GM19372 (cell line): ENCODE measurements around the gene PRR5L.
"Not testable (repeated sequence)": the region's sequence is repeated elsewhere in the genome, so short reads cannot be mapped to it uniquely, and the experiment has no call there.

Source experiments
- ATAC-seq: cut with Tn5 transposase; IDR thresholded peaks from one replicate; pipeline ENCODE4 v1.9.1; 2021; ENCODE audit warnings: mild to moderate bottlenecking, low read depth, moderate library complexity; ENCODE audit not compliant: unreplicated experiment

PRR5L gene

GRCh38 chr11:36480833-36481232 lies 184.7 kb downstream of the PRR5L start:
- ATAC-seq, result no peak

- ATAC-seq, result not testable (repeated sequence)
Observed at GRCh38 chr11:36483042-36483441, 187.0 kb downstream of the PRR5L start.

- no peak for ATAC-seq
Observed at GRCh38 chr11:36485298-36486002, 189.4 kb downstream of the PRR5L start.

DNA sequence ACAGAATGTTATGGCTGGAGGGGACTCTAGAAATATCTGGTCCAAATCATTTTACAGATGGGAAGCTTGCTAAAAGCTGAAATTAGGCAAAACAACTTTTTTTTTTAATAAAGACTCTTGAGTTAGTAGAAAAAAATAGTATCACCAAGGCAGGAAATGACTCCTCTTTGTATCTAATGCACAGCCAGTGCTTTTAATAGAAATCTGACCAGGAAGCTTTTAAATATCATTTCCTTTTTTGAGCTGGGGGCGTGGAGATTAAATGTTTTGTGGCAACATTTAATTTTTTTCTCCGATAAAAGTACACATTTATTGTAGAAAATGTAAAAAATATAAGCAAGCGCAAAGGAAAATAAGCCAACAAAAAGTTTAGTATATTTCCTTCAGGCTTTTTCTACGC lies 191.5 kb downstream of the PRR5L start:
- no peak for ATAC-seq

DNA sequence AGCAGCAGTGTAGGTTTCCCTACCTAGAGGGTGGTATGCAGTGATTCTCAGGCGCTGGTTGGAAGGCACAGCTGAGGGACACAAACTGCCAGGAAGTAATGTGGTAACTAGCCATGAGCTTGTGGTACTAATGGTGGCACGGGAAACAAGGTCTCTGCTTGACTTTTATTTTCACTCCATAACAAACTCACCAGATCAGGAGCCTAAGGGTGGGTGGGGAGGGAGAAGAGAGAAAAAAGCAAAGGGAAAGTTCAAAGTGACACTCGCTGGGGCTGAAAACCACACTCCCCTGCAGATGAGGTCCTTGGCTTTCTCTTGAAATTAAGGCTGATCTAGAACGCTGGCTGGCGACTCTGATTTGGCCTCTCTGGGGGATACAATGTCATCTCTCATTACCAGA lies 192.0 kb downstream of the PRR5L start:
- no peak for ATAC-seq

DNA sequence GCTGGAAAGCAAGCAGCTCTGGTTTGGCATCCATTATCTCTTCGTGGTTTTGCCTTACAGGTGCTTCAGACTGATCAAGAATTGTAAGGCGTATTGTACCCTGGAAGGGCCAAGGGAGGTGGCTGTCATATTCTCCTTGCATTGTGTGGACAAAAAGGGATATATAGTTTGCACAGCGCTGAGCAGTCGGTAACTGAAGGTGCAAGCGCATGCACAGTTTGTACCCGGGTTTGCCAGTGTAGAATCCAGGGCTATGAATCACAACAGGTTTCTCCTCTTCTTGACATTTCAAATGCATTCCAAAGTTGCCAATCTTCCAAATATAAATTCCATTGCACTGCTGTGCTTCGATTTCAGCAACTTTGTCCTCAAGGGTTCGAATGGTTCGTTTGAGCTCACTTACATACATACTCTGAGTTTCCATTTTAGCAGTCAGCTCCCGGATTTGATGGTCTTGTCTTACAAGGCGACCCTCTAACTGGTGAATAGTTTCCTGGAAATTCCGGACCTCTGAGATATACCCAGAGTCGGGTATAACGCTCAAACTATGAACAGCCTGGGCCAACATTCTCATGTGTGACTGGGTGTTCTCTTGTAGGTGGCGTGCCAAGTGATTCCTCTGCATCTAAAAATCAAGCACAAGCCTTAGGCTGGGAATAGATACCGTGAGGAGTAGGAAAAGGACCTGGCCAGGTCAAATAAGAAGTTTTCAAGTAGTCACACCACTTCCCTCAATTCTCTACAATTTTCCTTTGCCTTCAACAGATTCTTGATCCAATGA lies 194.1 kb downstream of the PRR5L start:
- ATAC-seq, result no peak

DNA sequence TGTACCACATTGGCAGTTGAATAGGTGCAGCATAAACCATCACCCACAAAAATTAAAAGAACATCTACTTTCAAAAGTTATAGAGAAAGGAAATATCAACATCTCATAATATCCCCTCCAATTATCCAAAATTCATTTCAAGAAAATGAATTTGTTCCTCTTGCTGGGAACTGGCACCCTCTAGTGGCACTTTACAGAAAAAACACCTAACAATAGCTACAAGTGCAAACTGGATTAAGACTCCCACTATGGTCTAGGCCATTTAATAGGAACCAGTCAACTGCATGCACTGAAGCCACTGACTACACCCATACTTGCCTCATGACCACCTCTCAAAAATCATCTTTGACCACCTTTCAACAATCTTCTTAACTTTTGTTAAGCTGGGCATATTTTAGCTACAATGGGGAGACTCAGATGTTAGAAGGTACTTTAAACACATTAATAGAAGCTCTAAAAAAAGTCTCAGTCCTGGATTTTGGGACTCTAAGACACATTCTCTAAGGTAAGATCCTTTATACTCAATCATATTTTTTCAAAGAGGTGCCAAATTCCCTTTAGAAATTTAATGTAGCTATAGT lies 196.7 kb downstream of the PRR5L start:
- ATAC-seq, result peak; percentile 57

DNA sequence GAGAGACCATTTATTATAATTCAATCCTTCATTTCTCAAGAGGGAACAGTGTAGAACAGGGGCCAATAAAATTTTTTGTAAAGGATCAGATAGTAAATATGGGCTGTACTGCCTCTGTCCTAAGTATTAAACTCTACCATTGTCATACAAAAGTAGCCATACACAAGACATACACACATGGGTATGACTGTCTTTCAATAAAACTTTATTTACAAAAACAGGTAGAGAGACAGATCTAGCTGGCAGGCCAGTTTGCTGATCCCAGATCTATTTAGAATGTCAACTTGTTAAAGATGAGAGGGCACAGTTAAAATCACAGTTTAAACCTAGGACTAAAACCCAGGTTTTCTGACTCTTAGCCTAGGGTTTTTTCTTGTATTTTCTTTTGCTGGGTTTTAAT lies 197.2 kb downstream of the PRR5L start:
- no peak for ATAC-seq

- ATAC-seq, result no peak
Observed at GRCh38 chr11:36498721-36499120, 202.6 kb downstream of the PRR5L start.

GRCh38 chr11:36499315-36499714 lies 203.2 kb downstream of the PRR5L start:
- no peak for ATAC-seq

DNA sequence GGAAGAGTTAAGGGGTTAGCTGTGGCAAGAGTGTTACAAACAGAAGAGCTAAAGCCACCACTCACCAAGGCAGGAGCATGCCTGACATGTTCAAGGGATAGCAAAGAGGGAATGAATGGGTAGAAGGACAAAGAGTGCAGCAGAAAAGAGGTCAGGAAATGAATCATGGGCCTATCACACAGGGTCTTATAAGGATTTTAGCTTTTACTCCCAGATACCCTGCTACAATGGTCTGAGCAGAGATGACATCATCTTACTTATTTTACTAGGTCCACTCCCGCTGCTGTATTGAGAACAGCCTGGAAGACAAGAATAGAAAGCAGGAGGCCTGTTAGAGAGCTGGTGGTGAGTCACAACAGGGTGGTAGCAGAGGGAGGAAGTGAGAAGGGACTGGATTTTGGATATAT lies 204.2 kb downstream of the PRR5L start:
- ATAC-seq, result peak; percentile 90

- ATAC-seq, result no peak
Observed at GRCh38 chr11:36501236-36501635, 205.1 kb downstream of the PRR5L start.

GRCh38 chr11:36507824-36508489 lies 211.9 kb downstream of the PRR5L start:
- no peak for ATAC-seq

GRCh38 chr11:36508743-36509142 lies 212.7 kb downstream of the PRR5L start:
- ATAC-seq, result no peak

GRCh38 chr11:36509201-36509639 lies 213.1 kb downstream of the PRR5L start:
- ATAC-seq, result peak; percentile 10

DNA sequence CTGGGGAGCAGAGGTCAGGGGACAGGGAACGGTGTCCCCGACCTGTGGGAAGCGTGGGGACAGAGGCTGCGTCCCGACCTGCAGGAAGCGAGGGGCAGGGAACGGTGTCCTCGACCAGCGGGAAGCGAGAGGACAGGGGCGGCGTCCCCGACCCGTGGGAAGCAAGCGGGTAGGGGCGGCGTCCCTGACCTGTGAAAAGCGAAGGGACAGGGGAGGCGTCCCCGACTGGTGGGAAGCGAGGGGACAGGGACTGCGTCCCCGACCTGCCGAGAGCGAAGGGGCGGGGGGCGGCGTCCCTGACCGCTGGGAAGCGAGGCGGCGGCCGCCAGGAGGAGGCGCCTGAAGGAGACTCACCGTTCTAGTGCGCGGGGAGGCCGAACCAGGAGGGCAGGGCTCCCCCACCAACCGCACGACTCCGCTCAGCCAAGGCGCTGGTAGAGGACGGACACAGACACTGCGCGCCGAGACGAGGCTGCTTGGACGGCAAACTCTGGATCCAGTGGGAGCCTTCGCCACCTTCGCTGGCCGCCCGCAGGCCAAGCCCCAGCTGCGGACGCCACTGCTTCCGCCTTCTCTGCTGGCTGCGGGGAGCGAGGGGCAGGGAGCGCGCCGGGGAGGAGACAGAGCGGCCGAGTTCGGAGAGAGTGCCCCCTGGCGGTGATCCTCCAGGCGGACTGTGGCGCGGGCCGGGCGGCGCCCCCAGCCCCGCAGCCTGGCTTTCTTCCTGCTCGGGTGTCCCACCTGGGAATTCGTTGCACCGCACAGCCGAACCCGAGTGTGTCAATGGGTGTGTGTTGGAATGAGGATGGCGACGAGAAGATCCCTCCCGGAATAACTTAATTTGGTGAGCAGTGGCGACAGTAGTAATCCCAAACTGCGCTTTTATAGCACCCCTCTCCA lies 213.9 kb downstream of the PRR5L start, which contains the start of gene TRAF6:
Gene TRAF6, minus strand, starts transcription at position 579 of the 900 bp plus-strand sequence. CDS start 8,757 bp downstream, outside the sequence.
- ATAC-seq, result peak; percentile 92

- ATAC-seq, result no peak
Observed at GRCh38 chr11:36510594-36510942, 214.5 kb downstream of the PRR5L start.

DNA sequence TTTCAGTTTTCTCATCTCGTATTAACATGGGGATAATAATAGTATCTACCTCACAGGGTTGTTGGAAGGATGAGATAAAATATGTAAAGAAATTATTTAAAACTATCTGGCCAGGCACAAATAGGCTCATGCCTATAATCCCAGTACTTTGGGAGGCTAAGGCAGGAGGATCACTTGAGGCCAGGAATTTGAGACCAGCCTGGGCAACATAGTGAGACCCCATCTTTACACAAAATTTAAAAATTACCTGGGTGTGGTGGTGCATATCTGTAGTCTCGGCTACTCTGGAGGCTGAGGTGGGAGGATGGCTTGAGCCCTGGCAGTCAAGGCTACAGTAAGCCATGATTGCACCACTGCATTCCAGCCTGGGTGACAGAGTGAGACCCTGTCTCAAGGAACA lies 215.0 kb downstream of the PRR5L start:
- not testable (repeated sequence) for ATAC-seq

- ATAC-seq, result no peak
Observed at GRCh38 chr11:36512016-36512415, 215.9 kb downstream of the PRR5L start.

DNA sequence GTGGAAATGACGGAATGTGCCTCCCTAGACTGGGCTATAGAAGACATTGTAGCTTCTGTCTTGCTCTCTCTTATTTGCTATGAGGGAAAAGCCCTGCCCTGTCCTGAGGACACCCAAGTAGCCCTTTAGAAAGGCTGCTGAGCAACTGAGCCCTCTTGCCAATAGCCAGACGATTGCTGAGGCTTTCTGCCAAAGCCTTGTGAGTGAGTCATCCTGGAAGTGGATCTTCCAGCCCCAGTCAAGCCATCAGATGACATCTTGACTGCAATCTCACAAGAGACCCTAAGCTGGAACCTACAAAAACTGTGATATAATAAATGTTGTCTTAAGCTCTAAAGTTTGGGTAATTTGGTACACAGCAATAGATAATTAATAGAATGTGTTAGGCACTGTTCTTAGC lies 217.9 kb downstream of the PRR5L start:
- ATAC-seq, result no peak
